Measurements from ENCODE around the gene CCDC54.

CCDC54 gene

GRCh38 chr3:107368654-107369398 is 8.4 kb upstream of the CCDC54 start:
- H3K4me3 ChIP-seq (ENCODE audit: control insufficient read depth, low read depth, low read length), result no peak overlapping the region
- no peak for DNase-seq (ENCODE audit: low read depth)
- no peak for TF ChIP-seq CTCF (conservative IDR thresholded peaks at IDR 0.05; ENCODE audit: control insufficient read depth, insufficient read depth, low read depth, low read length)

- H3K4me3 ChIP-seq (ENCODE audit: control insufficient read depth, low read depth, low read length), result no peak overlapping the region
- TF ChIP-seq CTCF (conservative IDR thresholded peaks at IDR 0.05; ENCODE audit: control insufficient read depth, insufficient read depth, low read depth, low read length), result no peak
- DNase-seq (ENCODE audit: low read depth), result peak; percentile 21
Observed at GRCh38 chr3:107369791-107370190, 7.4 kb upstream of the CCDC54 start.

GRCh38 chr3:107370907-107371306 is 6.3 kb upstream of the CCDC54 start:
- no peak for DNase-seq (ENCODE audit: low read depth)
- H3K4me3 ChIP-seq (ENCODE audit: control insufficient read depth, low read depth, low read length), result no peak overlapping the region
- no peak for TF ChIP-seq CTCF (conservative IDR thresholded peaks at IDR 0.05; ENCODE audit: control insufficient read depth, insufficient read depth, low read depth, low read length)

DNA sequence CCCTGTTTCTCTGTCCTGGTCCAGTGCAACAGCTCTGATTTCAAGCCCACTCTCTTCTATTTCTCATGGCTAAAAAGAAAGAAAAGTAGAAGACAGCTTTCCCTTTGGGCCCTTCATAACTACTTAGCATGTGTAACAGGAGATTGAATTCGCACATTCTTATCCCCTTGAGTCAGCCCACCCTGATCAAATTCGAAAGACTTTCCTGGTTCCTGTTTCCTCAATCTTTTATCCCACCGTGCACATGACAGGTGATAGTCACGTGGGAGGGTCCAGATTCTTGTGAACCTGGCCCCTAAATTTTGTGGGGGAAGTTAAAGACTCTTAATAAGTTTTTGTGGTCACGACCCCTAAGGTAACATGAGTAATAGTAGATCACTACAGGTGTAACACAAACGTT is 4.7 kb upstream of the CCDC54 start:
- DNase-seq (ENCODE audit: low read depth), result no peak
- no peak overlapping the region for H3K4me3 ChIP-seq (ENCODE audit: control insufficient read depth, low read depth, low read length)
- TF ChIP-seq CTCF (conservative IDR thresholded peaks at IDR 0.05; ENCODE audit: control insufficient read depth, insufficient read depth, low read depth, low read length), result no peak

- DNase-seq (ENCODE audit: low read depth), result no peak
- no peak for TF ChIP-seq CTCF (conservative IDR thresholded peaks at IDR 0.05; ENCODE audit: control insufficient read depth, insufficient read depth, low read depth, low read length)
- no peak overlapping the region for H3K4me3 ChIP-seq (ENCODE audit: control insufficient read depth, low read depth, low read length)
Observed at GRCh38 chr3:107373896-107374295, 3.3 kb upstream of the CCDC54 start.

DNA sequence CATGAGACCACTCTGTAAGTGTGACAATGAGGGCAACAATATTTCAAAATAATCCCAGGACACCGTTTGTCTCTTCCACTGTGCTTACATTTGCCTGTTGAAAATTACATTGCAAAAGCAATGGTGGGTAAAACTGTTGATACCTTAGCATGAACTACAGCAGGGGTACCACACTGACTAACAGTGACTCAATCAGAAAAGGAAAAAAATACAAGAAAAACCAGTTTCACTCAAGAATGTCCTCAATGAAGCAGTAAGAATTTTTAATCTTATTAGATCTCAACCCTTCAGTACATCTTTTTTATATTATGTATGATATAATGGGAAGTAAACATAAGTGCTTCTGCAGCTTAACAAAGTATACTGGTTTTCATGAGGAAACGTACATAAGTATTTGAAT is 1.6 kb upstream of the CCDC54 start:
- no peak for DNase-seq (ENCODE audit: low read depth)
- no peak overlapping the region for H3K4me3 ChIP-seq (ENCODE audit: control insufficient read depth, low read depth, low read length)
- TF ChIP-seq CTCF (conservative IDR thresholded peaks at IDR 0.05; ENCODE audit: control insufficient read depth, insufficient read depth, low read depth, low read length), result no peak
